Tibial nerve (tissue), 4 donors: ENCODE results near the gene CDH16. TPM values are rescaled to one million over a fixed set of nuclear protein-coding genes. Genes with fewer than 3 reads are reported as not detected.

Experiments used
- DNase-seq, 2 donors: peaks; one replicate each; pipeline ENCODE4 v3.0.0-alpha.2; 2019; ENCODE audit warnings: low spot score in 2 of 2
- H3K27ac ChIP-seq, 4 donors: fragments of 200-600 bp; sonication (generic) in 3 of 4; one replicate each; pipeline ENCODE4 v1.5.1; 2017 to 2019; ENCODE audit warnings: mild to moderate bottlenecking in 1 of 4
- H3K27me3 ChIP-seq, 2 donors: fragments of 200-600 bp; sonication (generic) in 1 of 2; one replicate each; pipeline versions ENCODE4 v1.5.1 to v1.6.0; 2017 to 2019
- H3K36me3 ChIP-seq, 3 donors: fragments of 200-600 bp; sonication (generic); one replicate each; pipeline ENCODE4 v1.5.1; 2018 to 2019
- H3K4me1 ChIP-seq, 4 donors: fragments of 200-600 bp; sonication (generic) in 3 of 4; one replicate each; pipeline ENCODE4 v1.5.1; 2017 to 2019
- H3K4me3 ChIP-seq, 4 donors: fragments of 200-600 bp; sonication (generic) in 3 of 4; one replicate each; pipeline ENCODE4 v1.5.1; 2017 to 2019; ENCODE audit warnings: mild to moderate bottlenecking in 1 of 4, moderate library complexity in 1 of 4
- H3K9me3 ChIP-seq, 4 donors: fragments of 200-600 bp; sonication (generic) in 3 of 4; one replicate each; pipeline ENCODE4 v1.5.1; 2017 to 2019
- CTCF ChIP-seq, 5 experiments: fragments of 200-600 bp in 3 of 5; fragments of 450-650 bp in 2 of 5; sonication (generic) in 3 of 5; IDR thresholded peaks; one replicate each; pipeline ENCODE4 v1.5.1; 2016 to 2019; ENCODE audit warnings: antibody characterized with exemption in 5 of 5, mild to moderate bottlenecking in 3 of 5, moderate library complexity in 2 of 5
- EP300 ChIP-seq, 2 donors: sonication (generic); formaldehyde crosslinking; IDR thresholded peaks; one replicate each; pipeline ENCODE4 v1.6.1; 2017; ENCODE audit warnings: antibody characterized with exemption in 2 of 2, mild to moderate bottlenecking in 1 of 2
- POLR2A ChIP-seq, 2 donors: fragments of 450-650 bp; IDR thresholded peaks; one replicate each; pipeline ENCODE4 v1.6.1; 2017; ENCODE audit warnings: antibody characterized with exemption in 2 of 2, mild to moderate bottlenecking in 2 of 2, moderate library complexity in 2 of 2
- WGBS, 2 donors: methylation state at CpG; one replicate each; pipeline ENCODE4 v1.1.5; 2018; 5-methylcytosine and 5-hydroxymethylcytosine counted together
- total RNA-seq, 4 donors: library from RNA; depleted of rRNA; stranded (reverse); fragments of >200 nt; gene quantifications; one replicate each; pipeline ENCODE4 v1.1.0, GENCODE V29; 2016

Gene CDH16
- 1 to 10 TPM in 2 of 4 donors, under 1 TPM in 2; 0.30 to 2.5 (median 1.4) TPM for total RNA-seq

- Histone ChIP-seq H3K27ac (peak within 1 kb of the TSS in 2 of 4 donors; percentile 7 to 63), H3K4me3 (no peak within 1 kb of the TSS), H3K9me3 (no peaks in the 10 kb centered on the region), H3K36me3 (peaks cover 0 to 10% (median 0%) of the 10 kb centered on the region in 3 donors), H3K27me3 (peaks cover 0 to 8% of the 10 kb centered on the region in 2 donors), H3K4me1 (peaks cover 0 to 23% (median 0%) of the 10 kb centered on the region in 4 donors)
- TF ChIP-seq EP300 (IDR thresholded peaks at IDR 0.05) (no peak), CTCF (IDR thresholded peaks at IDR 0.05) (no peak), POLR2A (IDR thresholded peaks at IDR 0.05) (no peak)
- no peak for DNase-seq
- 70 to 73% methylated on average over 7 of the region's 7 CpGs for WGBS, 2 donors
These were observed at the start of gene CDH16 for GRCh38 chr16:66918803-66919568. TSS of gene CDH16 (minus strand) at chr16:66918885. CDS start at chr16:66918065, 820 bp downstream.

DNA sequence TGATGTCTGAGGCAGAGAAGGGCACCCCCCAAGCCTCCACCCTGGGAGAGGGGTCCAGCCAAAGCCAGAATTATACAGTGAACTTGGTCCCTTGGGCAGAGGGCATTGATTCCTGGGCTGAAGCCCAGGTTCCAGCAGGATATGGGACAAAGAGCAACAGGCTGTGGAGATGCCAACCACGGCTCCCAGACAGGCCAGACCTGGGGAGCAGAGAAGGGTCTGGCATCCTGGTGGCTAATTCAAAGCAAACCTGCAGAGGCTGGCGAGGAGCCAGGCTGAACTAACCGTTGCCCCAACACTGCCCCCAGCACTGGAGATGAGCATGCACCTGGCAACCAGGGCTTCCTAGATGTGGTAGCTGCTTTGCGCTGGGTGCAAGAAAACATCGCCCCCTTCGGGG is 45.4 kb upstream of the CDH16 start:
- Histone ChIP-seq H3K27ac (no peak overlapping the region), H3K9me3 (no peaks in the 10 kb centered on the region), H3K27me3 (no peaks in the 10 kb centered on the region), H3K36me3 (no peaks in the 10 kb centered on the region), H3K4me3 (no peak overlapping the region), H3K4me1 (no peaks in the 10 kb centered on the region)
- 68 to 83% methylated on average over 3 to 6 of the region's 6 CpGs for WGBS, 2 donors
- TF ChIP-seq EP300 (IDR thresholded peaks at IDR 0.05): no peak
- no peak for TF ChIP-seq POLR2A (IDR thresholded peaks at IDR 0.05)
- TF ChIP-seq CTCF (IDR thresholded peaks at IDR 0.05): no peak
- no peak for DNase-seq

GRCh38 chr16:66961914-66962313 is 43.2 kb upstream of the CDH16 start:
- WGBS, 2 donors: 33 to 51% methylated on average over 5 of the region's 5 CpGs
- TF ChIP-seq EP300 (IDR thresholded peaks at IDR 0.05) (no peak), POLR2A (IDR thresholded peaks at IDR 0.05) (no peak), CTCF (IDR thresholded peaks at IDR 0.05) (no peak)
- H3K9me3 ChIP-seq: no peaks in the 10 kb centered on the region
- no peaks in the 10 kb centered on the region for H3K27me3 ChIP-seq
- peak overlapping the region in 1 of 4 donors; percentile 9 for H3K27ac ChIP-seq
- H3K4me3 ChIP-seq: no peak overlapping the region
- H3K36me3 ChIP-seq: no peaks in the 10 kb centered on the region
- H3K4me1 ChIP-seq: no peaks in the 10 kb centered on the region
- no peak for DNase-seq

DNA sequence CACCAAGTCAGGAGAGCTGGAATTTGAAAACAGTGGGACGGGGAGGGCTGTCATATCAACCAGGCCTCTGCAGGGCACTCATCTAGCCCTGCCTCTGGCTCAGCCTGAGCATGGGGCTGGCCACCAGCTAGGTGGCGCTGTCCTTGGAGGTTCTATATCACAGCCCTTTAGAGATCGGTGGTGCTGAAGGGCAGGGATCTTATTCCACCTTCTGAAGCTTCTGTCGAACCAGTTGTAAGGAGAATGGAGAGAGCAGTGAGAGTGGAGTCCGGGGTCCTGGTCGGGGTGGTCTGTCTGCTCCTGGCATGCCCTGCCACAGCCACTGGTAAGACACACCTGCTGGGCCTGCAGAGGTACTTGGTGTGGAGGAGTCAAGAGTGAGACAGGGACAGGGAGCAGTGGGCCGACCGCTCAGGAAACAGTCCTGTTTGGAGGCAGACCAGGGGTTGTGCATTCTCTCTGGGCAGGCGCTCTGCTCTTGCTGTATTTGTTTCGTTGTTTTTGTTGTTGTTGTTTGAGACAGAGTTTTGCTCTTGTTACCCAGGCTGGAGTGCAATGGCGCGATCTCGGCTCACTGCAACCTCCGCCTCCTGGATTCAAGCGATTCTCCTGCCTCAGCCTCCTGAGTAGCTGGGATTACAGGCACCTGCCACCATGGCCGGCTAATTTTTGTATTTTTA is 42.5 kb upstream of the CDH16 start, which contains the start of gene CES3:
Gene CES3 (plus strand): TSS at position 202 of the 680 bp plus-strand sequence. CDS start 42 bp downstream, at position 244.
- Histone ChIP-seq H3K27ac (peak within 1 kb of the TSS in 1 of 4 donors; percentile 9), H3K36me3 (no peaks in the 10 kb centered on the region), H3K4me1 (no peaks in the 10 kb centered on the region), H3K4me3 (no peak within 1 kb of the TSS), H3K27me3 (no peaks in the 10 kb centered on the region), H3K9me3 (no peaks in the 10 kb centered on the region)
- DNase-seq: peak in 1 of 2 donors; percentile 21
- peak; percentile 35 to 52 (median 41) for TF ChIP-seq CTCF (IDR thresholded peaks at IDR 0.05)
- no peak for TF ChIP-seq POLR2A (IDR thresholded peaks at IDR 0.05)
- TF ChIP-seq EP300 (IDR thresholded peaks at IDR 0.05): no peak
- 55 to 67% methylated on average over 16 of the region's 16 CpGs for WGBS, 2 donors

- H3K27ac ChIP-seq: no peak overlapping the region
- H3K4me3 ChIP-seq: no peak overlapping the region
- H3K27me3 ChIP-seq: no peaks in the 10 kb centered on the region
- no peaks in the 10 kb centered on the region for H3K9me3 ChIP-seq
- DNase-seq: no peak
- 84 to 97% methylated on average over 1 of the region's 1 CpG for WGBS, 2 donors
- TF ChIP-seq CTCF (IDR thresholded peaks at IDR 0.05): no peak
- no peak for TF ChIP-seq POLR2A (IDR thresholded peaks at IDR 0.05)
- no peak for TF ChIP-seq EP300 (IDR thresholded peaks at IDR 0.05)
- no peaks in the 10 kb centered on the region for H3K36me3 ChIP-seq
- H3K4me1 ChIP-seq: no peaks in the 10 kb centered on the region
These were observed 41.6 kb upstream of the CDH16 start for GRCh38 chr16:66960270-66960669.
